ENCODE measurements around the gene HNRNPM.

HNRNPM gene

GRCh38 chr19:8460516-8461298, 15.9 kb downstream of the HNRNPM start:
- DNase-seq = no peak

GRCh38 chr19:8461376-8461775, 16.6 kb downstream of the HNRNPM start:
- no peak for DNase-seq

- DNase-seq = no peak
These were observed 17.1 kb downstream of the HNRNPM start for GRCh38 chr19:8461891-8462290.

- DNase-seq = no peak
These were observed 17.8 kb downstream of the HNRNPM start for GRCh38 chr19:8462571-8462970.

GRCh38 chr19:8463365-8463764, 18.6 kb downstream of the HNRNPM start:
- DNase-seq = no peak

- DNase-seq = no peak
These were observed 21.2 kb downstream of the HNRNPM start for GRCh38 chr19:8466018-8466417.

GRCh38 chr19:8468124-8468523, 23.3 kb downstream of the HNRNPM start:
- DNase-seq = no peak

GRCh38 chr19:8468761-8469373, 24.1 kb downstream of the HNRNPM start:
- DNase-seq = no peak

GRCh38 chr19:8469613-8470368, 25.0 kb downstream of the HNRNPM start:
- DNase-seq = no peak

GRCh38 chr19:8473648-8474476, 29.1 kb downstream of the HNRNPM start:
- DNase-seq = no peak

- DNase-seq = no peak
These were observed 30.2 kb downstream of the HNRNPM start for GRCh38 chr19:8475005-8475404.

- DNase-seq = no peak
These were observed 31.7 kb downstream of the HNRNPM start for GRCh38 chr19:8476524-8476923.

- DNase-seq = no peak
These were observed 33.1 kb downstream of the HNRNPM start for GRCh38 chr19:8477889-8478288.

GRCh38 chr19:8478598-8478997, 33.8 kb downstream of the HNRNPM start:
- no peak for DNase-seq

GRCh38 chr19:8481201-8481600, 36.4 kb downstream of the HNRNPM start:
- DNase-seq = no peak

GRCh38 chr19:8481616-8482015, 36.8 kb downstream of the HNRNPM start:
- DNase-seq = no peak

- no peak for DNase-seq
These were observed 37.9 kb downstream of the HNRNPM start for GRCh38 chr19:8482696-8483095.

GRCh38 chr19:8483165-8483564, 38.4 kb downstream of the HNRNPM start:
- DNase-seq = no peak

- DNase-seq = no peak
These were observed 39.6 kb downstream of the HNRNPM start for GRCh38 chr19:8484331-8484894.

GRCh38 chr19:8485561-8486371, 41.0 kb downstream of the HNRNPM start:
- DNase-seq = no peak

GRCh38 chr19:8486661-8487136, 41.9 kb downstream of the HNRNPM start:
- DNase-seq = no peak
